DOHH2 (cell line): Measurements from ENCODE around the gene CBFA2T3.

Experiments used
- H3F3A ChIP-seq: fragments of 200-600 bp; sonication (generic), shearing (Covaris generic); 2 replicates; pipeline ENCODE4 v1.6.0; 2016; ENCODE audit warnings: antibody characterized with exemption, mild to moderate bottlenecking; ENCODE audit not compliant: control insufficient read depth, insufficient read depth
- H3K27ac ChIP-seq: fragments of 200-600 bp; sonication (generic); 2 replicates; pipeline ENCODE4 v1.5.1; 2014; ENCODE audit warnings: low read depth, mild to moderate bottlenecking, low read length, moderate library complexity
- H3K27me3 ChIP-seq: fragments of 200-600 bp; sonication (generic); 2 replicates; pipeline ENCODE4 v1.6.1; 2014; ENCODE audit warnings: mild to moderate bottlenecking, low read length, mixed read lengths; ENCODE audit not compliant: control insufficient read depth
- H3K36me3 ChIP-seq: fragments of 200-600 bp; sonication (generic); 2 replicates; pipeline ENCODE4 v1.6.1; 2014; ENCODE audit warnings: mild to moderate bottlenecking, low read length, moderate library complexity, mixed read lengths; ENCODE audit not compliant: control insufficient read depth
- H3K4me1 ChIP-seq: fragments of 200-600 bp; sonication (generic); 2 replicates; pipeline ENCODE4 v1.6.1; 2014; ENCODE audit warnings: mild to moderate bottlenecking, low read length, mixed read lengths; ENCODE audit not compliant: control insufficient read depth
- H3K4me2 ChIP-seq: fragments of 200-600 bp; sonication (generic); 2 replicates; pipeline ENCODE4 v1.6.0; 2014; ENCODE audit warnings: mild to moderate bottlenecking, low read length, moderate library complexity
- H3K4me3 ChIP-seq: fragments of 200-600 bp; sonication (generic); 2 replicates; pipeline ENCODE4 v1.5.1; 2014; ENCODE audit warnings: mild to moderate bottlenecking, low read length, mixed read lengths
- H3K79me2 ChIP-seq: fragments of 200-600 bp; sonication (generic); 2 replicates; pipeline ENCODE4 v1.6.1; 2014; ENCODE audit warnings: mild to moderate bottlenecking, low read length, mixed read lengths; ENCODE audit not compliant: control insufficient read depth
- H3K9me2 ChIP-seq: fragments of 200-600 bp; sonication (generic); replicated peaks from 2 replicates; pipeline ENCODE4 v1.6.1; 2014; ENCODE audit warnings: mild to moderate bottlenecking, low read length, mixed read lengths; ENCODE audit not compliant: control insufficient read depth
- H3K9me3 ChIP-seq: fragments of 200-600 bp; sonication (generic); 2 replicates; pipeline ENCODE4 v1.6.1; 2014; ENCODE audit warnings: antibody characterized with exemption, low read length, mixed read lengths; ENCODE audit not compliant: control insufficient read depth, insufficient read depth
- H4K20me1 ChIP-seq: fragments of 200-600 bp; sonication (generic); 2 replicates; pipeline ENCODE4 v1.6.0; 2014; ENCODE audit warnings: low read depth, mild to moderate bottlenecking, antibody characterized with exemption, low read length, moderate library complexity; ENCODE audit not compliant: control insufficient read depth, insufficient read depth
- EZH2phosphoT487 ChIP-seq: fragments of 200-600 bp; sonication (generic); IDR thresholded peaks from 2 replicates; pipeline ENCODE4 v1.6.1; 2017; ENCODE audit warnings: borderline replicate concordance, mild to moderate bottlenecking, antibody characterized with exemption, low read length, moderate library complexity, mixed read lengths
- TF ChIP-seq, protein P1 (sequence below): fragments of 200-600 bp; sonication (generic); IDR thresholded peaks from one replicate; pipeline ENCODE4 v1.5.1; 2014; ENCODE audit warnings: antibody characterized with exemption, mild to moderate bottlenecking, low read depth, low read length; ENCODE audit not compliant: poor library complexity, severe bottlenecking

The CBFA2T3 gene

DNA sequence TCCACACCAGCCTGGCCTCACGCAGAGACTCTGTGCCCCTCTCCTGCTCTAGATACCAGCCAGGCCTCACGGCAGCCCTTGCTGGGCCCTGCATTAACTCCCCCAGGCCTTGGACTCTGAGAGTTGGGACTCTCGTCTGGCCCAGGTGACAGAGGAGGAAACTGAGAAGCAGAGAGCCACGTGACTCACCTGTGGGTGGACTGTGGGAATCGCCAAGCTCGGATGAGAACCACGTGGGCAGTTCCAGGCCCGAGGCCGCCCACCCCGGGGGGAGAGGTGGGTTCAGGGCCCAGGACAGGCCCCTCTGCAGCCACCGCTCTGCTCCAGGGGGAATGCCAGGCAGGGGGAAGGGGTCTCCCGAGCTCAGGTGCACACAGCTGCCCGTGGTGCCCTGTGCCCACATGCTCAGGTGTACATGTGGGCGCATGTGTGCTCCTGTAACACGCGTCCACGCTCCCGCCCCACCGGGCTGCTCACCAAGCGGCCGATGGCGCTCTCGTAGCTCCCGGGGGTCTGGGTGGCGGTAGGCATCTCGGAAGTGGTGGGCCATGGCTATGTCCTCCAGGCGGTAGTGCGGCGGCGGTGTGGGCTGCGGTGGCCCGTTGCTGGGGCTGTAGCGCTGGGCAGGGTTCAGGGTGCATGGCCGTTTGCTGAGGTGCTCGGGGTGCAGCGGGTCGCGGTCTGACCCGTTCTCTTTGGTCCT, 92.3 kb downstream of the CBFA2T3 start:
- TF ChIP-seq, protein P1, sequence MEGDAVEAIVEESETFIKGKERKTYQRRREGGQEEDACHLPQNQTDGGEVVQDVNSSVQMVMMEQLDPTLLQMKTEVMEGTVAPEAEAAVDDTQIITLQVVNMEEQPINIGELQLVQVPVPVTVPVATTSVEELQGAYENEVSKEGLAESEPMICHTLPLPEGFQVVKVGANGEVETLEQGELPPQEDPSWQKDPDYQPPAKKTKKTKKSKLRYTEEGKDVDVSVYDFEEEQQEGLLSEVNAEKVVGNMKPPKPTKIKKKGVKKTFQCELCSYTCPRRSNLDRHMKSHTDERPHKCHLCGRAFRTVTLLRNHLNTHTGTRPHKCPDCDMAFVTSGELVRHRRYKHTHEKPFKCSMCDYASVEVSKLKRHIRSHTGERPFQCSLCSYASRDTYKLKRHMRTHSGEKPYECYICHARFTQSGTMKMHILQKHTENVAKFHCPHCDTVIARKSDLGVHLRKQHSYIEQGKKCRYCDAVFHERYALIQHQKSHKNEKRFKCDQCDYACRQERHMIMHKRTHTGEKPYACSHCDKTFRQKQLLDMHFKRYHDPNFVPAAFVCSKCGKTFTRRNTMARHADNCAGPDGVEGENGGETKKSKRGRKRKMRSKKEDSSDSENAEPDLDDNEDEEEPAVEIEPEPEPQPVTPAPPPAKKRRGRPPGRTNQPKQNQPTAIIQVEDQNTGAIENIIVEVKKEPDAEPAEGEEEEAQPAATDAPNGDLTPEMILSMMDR = no peak
- TF ChIP-seq EZH2phosphoT487 = no peak
- Histone ChIP-seq H3K79me2 (no peaks in the 10 kb centered on the region), H3K4me2 (no peak overlapping the region), H3K27ac (no peak overlapping the region), H3K36me3 (peaks cover 71% of the 10 kb centered on the region), H4K20me1 (no peaks in the 10 kb centered on the region), H3K27me3 (no peaks in the 10 kb centered on the region), H3K4me1 (no peaks in the 10 kb centered on the region), H3K4me3 (no peak overlapping the region), H3K9me3 (no peaks in the 10 kb centered on the region), H3K9me2 (no peaks in the 10 kb centered on the region), H3F3A (no peaks in the 10 kb centered on the region)

DNA sequence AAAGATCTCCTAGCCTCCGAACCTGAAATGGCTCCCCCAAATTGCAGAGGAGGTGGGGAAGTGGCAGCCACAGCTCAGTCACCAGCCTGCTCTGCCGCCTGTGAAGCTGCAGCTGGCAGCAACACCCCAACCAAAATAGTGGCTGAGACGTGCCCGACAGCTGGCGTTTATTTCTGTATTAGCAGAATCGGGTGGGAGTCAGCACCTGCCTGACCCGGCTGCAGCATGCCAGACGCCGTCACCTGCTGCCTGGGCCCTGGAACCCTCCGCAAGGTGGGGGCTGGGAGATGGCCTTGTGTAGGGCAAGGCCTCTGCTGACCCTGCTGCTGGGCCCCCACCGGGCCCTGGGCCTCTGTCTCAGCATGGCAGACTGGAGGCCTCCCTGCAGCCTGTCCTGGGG, 93.1 kb downstream of the CBFA2T3 start:
- TF ChIP-seq, protein P1 = no peak
- no peak for TF ChIP-seq EZH2phosphoT487
- Histone ChIP-seq H3K9me2 (no peaks in the 10 kb centered on the region), H3K4me1 (no peaks in the 10 kb centered on the region), H3K4me3 (no peak overlapping the region), H3K36me3 (peaks cover 78% of the 10 kb centered on the region), H3K79me2 (no peaks in the 10 kb centered on the region), H3K27me3 (no peaks in the 10 kb centered on the region), H3K27ac (no peak overlapping the region), H3K4me2 (no peak overlapping the region), H4K20me1 (no peaks in the 10 kb centered on the region), H3F3A (no peaks in the 10 kb centered on the region), H3K9me3 (no peaks in the 10 kb centered on the region)

DNA sequence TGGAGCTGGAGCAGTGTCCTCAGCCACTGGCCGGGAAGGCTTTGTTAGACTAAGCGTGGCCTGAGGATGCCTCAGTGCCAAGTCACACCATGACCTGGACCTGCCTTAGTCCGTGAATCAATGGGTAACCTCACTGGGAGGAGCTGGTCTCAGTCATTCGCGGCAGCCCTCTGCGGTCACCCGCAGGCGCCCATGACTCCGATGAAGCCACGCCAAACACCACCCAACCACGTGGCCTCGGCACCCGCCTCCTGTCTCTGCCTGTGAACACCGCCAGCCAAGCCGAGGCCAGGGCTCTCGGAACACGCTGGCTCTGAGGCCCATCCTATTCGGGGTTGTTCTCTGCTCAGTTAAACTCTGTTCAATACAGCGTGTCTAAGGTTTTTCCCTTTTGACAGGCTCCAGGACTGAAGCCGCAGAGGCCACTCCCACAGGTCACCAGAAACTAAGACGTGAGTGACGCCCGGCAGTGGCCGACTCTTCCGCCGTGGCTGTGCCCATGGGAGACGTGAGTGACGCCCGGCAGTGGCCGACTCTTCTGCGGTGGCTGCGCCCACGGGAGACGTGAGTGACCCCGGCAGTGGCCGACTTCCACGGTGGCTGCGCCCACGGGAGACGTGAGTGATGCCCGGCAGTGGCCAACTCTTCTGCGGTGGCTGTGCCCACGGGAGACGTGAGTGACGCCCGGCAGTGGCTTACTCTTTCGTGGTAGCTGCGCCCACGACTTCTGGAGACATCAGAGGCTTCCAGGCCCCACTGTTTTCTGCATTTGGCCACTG, 93.7 kb downstream of the CBFA2T3 start:
- H3K36me3 ChIP-seq = peaks cover 82% of the 10 kb centered on the region
- no peaks in the 10 kb centered on the region for H3K79me2 ChIP-seq
- no peaks in the 10 kb centered on the region for H3F3A ChIP-seq
- no peak overlapping the region for H3K4me2 ChIP-seq
- H3K9me3 ChIP-seq = no peaks in the 10 kb centered on the region
- no peaks in the 10 kb centered on the region for H3K9me2 ChIP-seq
- no peak overlapping the region for H3K27ac ChIP-seq
- TF ChIP-seq, protein P1 = no peak
- TF ChIP-seq EZH2phosphoT487 = no peak
- H3K27me3 ChIP-seq = no peaks in the 10 kb centered on the region
- H3K4me3 ChIP-seq = no peak overlapping the region
- no peaks in the 10 kb centered on the region for H3K4me1 ChIP-seq
- H4K20me1 ChIP-seq = no peaks in the 10 kb centered on the region
